ENCODE measurements around the gene RELN. TPM values are rescaled to one million over a fixed set of nuclear protein-coding genes. Genes with fewer than 3 reads are reported as not detected.

Gene RELN
- total RNA-seq, 2 donors from 2014 or later, result 2.6 to 3.0 TPM

DNA sequence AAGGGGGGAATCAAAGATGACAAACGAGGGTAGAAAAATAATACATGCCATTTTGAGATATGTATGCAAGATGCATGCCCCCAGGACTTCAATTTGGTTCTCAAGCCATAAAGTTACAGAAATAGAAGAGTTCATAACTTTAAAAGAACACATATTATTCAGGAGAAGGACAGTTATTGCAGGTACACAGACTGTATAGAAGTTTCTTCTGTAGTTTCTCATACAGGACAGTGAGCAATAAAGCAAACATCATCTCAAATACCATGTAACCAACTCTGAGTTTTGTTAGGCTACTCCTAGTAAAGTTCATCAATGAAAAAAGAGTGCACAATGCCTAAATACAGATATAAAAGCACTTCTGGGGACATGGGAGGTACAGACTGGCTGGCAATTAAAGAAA, 226.6 kb downstream of the RELN start:
- H3K4me1 ChIP-seq (replicated peaks), result no peaks in the 10 kb centered on the region
- H3K27me3 ChIP-seq (replicated peaks; ENCODE audit: insufficient read depth), result no peaks in the 10 kb centered on the region
- H3K36me3 ChIP-seq, result no peaks in the 10 kb centered on the region
- WGBS, result 57% methylated on average over 1 of the region's 1 CpG
- DNase-seq (ENCODE audit: low spot score), result no peak
- TF ChIP-seq, protein P1, sequence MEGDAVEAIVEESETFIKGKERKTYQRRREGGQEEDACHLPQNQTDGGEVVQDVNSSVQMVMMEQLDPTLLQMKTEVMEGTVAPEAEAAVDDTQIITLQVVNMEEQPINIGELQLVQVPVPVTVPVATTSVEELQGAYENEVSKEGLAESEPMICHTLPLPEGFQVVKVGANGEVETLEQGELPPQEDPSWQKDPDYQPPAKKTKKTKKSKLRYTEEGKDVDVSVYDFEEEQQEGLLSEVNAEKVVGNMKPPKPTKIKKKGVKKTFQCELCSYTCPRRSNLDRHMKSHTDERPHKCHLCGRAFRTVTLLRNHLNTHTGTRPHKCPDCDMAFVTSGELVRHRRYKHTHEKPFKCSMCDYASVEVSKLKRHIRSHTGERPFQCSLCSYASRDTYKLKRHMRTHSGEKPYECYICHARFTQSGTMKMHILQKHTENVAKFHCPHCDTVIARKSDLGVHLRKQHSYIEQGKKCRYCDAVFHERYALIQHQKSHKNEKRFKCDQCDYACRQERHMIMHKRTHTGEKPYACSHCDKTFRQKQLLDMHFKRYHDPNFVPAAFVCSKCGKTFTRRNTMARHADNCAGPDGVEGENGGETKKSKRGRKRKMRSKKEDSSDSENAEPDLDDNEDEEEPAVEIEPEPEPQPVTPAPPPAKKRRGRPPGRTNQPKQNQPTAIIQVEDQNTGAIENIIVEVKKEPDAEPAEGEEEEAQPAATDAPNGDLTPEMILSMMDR (IDR thresholded peaks at IDR 0.05), result no peak
- TF ChIP-seq POLR2AphosphoS5 (IDR thresholded peaks at IDR 0.05) (no peak), POLR2A (IDR thresholded peaks at IDR 0.05) (no peak)
- intact Hi-C loops (cut with DNase I), result no loop called here
- H3K9me3 ChIP-seq, result no peaks in the 10 kb centered on the region
- no peak overlapping the region for H3K27ac ChIP-seq
- no peak overlapping the region for H3K4me3 ChIP-seq

DNA sequence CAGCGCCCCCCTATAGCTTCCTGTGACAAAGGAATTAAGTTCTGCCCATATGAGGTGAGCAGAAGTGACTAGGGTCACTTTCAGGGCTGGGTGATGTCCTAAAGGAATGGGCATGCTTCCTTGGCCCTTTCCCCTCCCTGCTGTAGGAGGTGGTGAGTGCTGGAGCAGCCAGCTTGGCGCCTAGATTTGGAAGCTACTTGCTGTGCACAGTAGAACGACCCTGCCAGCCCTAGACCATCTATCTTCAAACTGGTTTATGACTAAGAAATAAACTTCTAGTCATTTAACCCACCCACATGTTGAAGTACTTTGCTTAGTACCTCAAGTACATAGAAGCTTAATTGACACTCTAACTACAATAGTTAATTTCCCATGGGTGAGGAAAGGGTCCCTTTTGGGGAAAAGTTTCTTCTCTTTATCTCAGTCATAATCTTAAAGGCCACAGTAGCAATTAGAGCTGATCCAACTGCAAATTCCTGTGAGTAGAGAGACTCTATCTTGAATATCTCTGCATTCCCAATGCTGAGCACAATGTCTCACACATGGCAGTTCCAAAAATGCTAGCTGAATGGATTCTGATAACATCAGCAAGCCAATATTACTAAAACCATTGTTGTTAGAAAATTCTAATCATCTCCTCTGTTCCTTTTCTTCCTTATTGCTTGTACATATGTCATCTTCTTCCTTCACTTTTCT, 227.2 kb downstream of the RELN start:
- Histone ChIP-seq H3K27me3 (replicated peaks; ENCODE audit: insufficient read depth) (no peaks in the 10 kb centered on the region), H3K36me3 (no peaks in the 10 kb centered on the region), H3K4me1 (replicated peaks) (no peaks in the 10 kb centered on the region), H3K9me3 (no peaks in the 10 kb centered on the region), H3K4me3 (no peak overlapping the region), H3K27ac (no peak overlapping the region)
- no peak for TF ChIP-seq POLR2AphosphoS5 (IDR thresholded peaks at IDR 0.05)
- TF ChIP-seq, protein P1 (IDR thresholded peaks at IDR 0.05), result no peak
- no peak for TF ChIP-seq POLR2A (IDR thresholded peaks at IDR 0.05)
- intact Hi-C loops (cut with DNase I), result no loop called here
- WGBS, result 67% methylated on average over 3 of the region's 3 CpGs
- DNase-seq (ENCODE audit: low spot score), result no peak

DNA sequence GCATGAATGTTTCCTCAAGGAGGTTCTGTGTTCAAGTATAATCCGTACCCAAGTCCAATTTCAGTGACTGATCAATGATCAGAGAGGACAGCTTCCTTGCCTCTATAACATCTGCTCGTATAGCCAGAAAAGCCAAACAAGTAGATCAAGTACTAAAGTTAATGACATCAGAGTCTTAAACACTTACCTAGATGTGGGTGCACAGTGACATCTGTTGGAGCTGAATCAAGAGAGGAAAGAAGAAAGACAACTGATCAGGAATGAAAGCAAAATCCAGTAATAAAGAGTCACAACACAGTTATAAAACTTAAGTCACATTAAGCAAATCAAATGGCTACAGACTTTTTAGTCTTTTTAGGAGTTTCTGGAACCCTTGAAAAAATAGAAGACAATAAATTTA, 236.5 kb downstream of the RELN start:
- 46% methylated on average over 2 of the region's 2 CpGs for WGBS
- H3K36me3 ChIP-seq, result no peaks in the 10 kb centered on the region
- no peak overlapping the region for H3K4me3 ChIP-seq
- intact Hi-C loops (cut with DNase I), result no loop called here
- no peak overlapping the region for H3K27ac ChIP-seq
- no peaks in the 10 kb centered on the region for H3K9me3 ChIP-seq
- H3K4me1 ChIP-seq (replicated peaks), result no peaks in the 10 kb centered on the region
- TF ChIP-seq, protein P1 (IDR thresholded peaks at IDR 0.05), result no peak
- TF ChIP-seq POLR2AphosphoS5 (IDR thresholded peaks at IDR 0.05), result no peak
- no peak for TF ChIP-seq POLR2A (IDR thresholded peaks at IDR 0.05)
- DNase-seq (ENCODE audit: low spot score), result no peak
- no peaks in the 10 kb centered on the region for H3K27me3 ChIP-seq (replicated peaks; ENCODE audit: insufficient read depth)

DNA sequence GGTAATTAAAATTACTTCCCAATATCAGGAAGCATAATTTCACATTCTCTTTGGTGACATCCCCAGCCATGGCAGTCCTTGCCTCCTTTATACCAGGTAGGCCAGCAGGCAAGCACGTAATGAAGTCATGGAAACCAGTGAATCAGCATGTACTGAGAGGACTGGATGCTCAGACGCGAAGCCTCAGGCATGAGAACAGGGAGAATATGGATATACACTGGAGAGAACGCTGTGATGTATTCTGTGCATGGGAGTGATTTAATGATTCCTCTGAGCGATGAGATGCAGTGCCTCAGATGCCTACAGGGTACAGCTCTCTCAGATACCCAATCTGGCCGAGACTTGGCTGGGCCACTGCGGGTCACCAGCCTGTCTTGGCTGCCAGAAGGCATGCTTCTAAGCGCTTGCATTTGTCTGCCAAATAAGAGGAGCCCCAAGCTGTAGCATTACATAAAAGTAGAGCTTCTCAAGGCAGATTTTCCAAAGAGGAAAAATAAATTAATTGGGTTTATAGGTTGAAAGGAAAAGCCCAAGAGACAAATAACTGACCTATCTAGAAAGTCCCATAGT, 238.1 kb downstream of the RELN start:
- 76% methylated on average over 8 of the region's 8 CpGs for WGBS

More for the DNA sequence above, 238.1 kb downstream of the RELN start:
- H3K27ac ChIP-seq, result no peak overlapping the region
- intact Hi-C loops (cut with DNase I), result no loop called here
- TF ChIP-seq POLR2AphosphoS5 (IDR thresholded peaks at IDR 0.05) (no peak), POLR2A (IDR thresholded peaks at IDR 0.05) (no peak)
- TF ChIP-seq, protein P1 (IDR thresholded peaks at IDR 0.05), result no peak
- no peak overlapping the region for H3K4me3 ChIP-seq
- no peaks in the 10 kb centered on the region for H3K27me3 ChIP-seq (replicated peaks; ENCODE audit: insufficient read depth)
- no peaks in the 10 kb centered on the region for H3K9me3 ChIP-seq
- DNase-seq (ENCODE audit: low spot score), result no peak
- H3K36me3 ChIP-seq, result no peaks in the 10 kb centered on the region
- no peaks in the 10 kb centered on the region for H3K4me1 ChIP-seq (replicated peaks)
